DND-41 (cell line): ENCODE results near the gene NEDD4L.
"Not testable (repeated sequence)": the region's sequence is repeated elsewhere in the genome, so short reads cannot be mapped to it uniquely, and the experiment has no call there.

Experiments used
- ATAC-seq: fragments of 200-7000 bp; cut with Tn5 transposase; 3 replicates; pipeline ENCODE4 v1.9.1; 2021; ENCODE audit warnings: low read depth; ENCODE audit not compliant: insufficient read depth
- DNase-seq: peaks from one replicate; pipeline ENCODE4 v3.0.0-alpha.2; 2020
- H2AFZ ChIP-seq: 2 replicates; pipeline ENCODE4 v1.6.0; 2012; ENCODE audit warnings: low read depth, low read length
- H3K27ac ChIP-seq: 2 replicates; pipeline ENCODE4 v1.5.1; 2012; ENCODE audit warnings: low read length, inconsistent platforms
- H3K27me3 ChIP-seq: fragments of 200-600 bp; sonication (generic); 2 replicates; pipeline ENCODE4 v1.6.0; 2012; ENCODE audit warnings: low read length, mild to moderate bottlenecking, inconsistent platforms; ENCODE audit not compliant: insufficient read depth, poor library complexity
- H3K36me3 ChIP-seq: 2 replicates; pipeline ENCODE4 v1.5.1; 2012; ENCODE audit warnings: low read length, inconsistent platforms; ENCODE audit not compliant: insufficient read depth
- H3K4me1 ChIP-seq: 2 replicates; pipeline ENCODE4 v1.5.1; 2012; ENCODE audit warnings: mild to moderate bottlenecking, low read length; ENCODE audit not compliant: insufficient read depth
- H3K4me2 ChIP-seq: 2 replicates; pipeline ENCODE4 v1.6.0; 2012; ENCODE audit warnings: mild to moderate bottlenecking, moderate library complexity, low read length, inconsistent platforms; ENCODE audit not compliant: insufficient read depth
- H3K4me3 ChIP-seq, 2 experiments: fragments of 200-600 bp in 1 of 2; shearing (Covaris generic) in 1 of 2; 2 replicates each; pipeline ENCODE4 v1.5.1; 2012 to 2016; ENCODE audit warnings: inconsistent platforms in 2 of 2, low read length in 2 of 2, mild to moderate bottlenecking in 2 of 2, low read depth in 1 of 2, moderate library complexity in 1 of 2
- H3K79me2 ChIP-seq: 2 replicates; pipeline ENCODE4 v1.6.0; 2012; ENCODE audit warnings: low read length, inconsistent platforms; ENCODE audit not compliant: insufficient read depth
- H3K9ac ChIP-seq: 2 replicates; pipeline ENCODE4 v1.6.0; 2012; ENCODE audit warnings: low read depth, mild to moderate bottlenecking, inconsistent platforms, low read length, moderate library complexity
- H3K9me3 ChIP-seq: 2 replicates; pipeline ENCODE4 v1.5.1; 2012; ENCODE audit warnings: low read length, moderate library complexity, mild to moderate bottlenecking, inconsistent platforms; ENCODE audit not compliant: insufficient read depth, severe bottlenecking
- H4K20me1 ChIP-seq: 2 replicates; pipeline ENCODE4 v1.6.0; 2012; ENCODE audit warnings: low read length; ENCODE audit not compliant: insufficient read depth
- EZH2 ChIP-seq: IDR thresholded peaks from 3 replicates; pipeline ENCODE4 v1.6.1; 2012; ENCODE audit warnings: borderline replicate concordance, low read depth, mild to moderate bottlenecking, moderate library complexity, low read length, inconsistent platforms; ENCODE audit not compliant: severe bottlenecking
- TF ChIP-seq, protein P1 (sequence below): IDR thresholded peaks from 2 replicates; pipeline ENCODE4 v1.5.1; 2012; ENCODE audit warnings: borderline replicate concordance, low read length, moderate library complexity, mild to moderate bottlenecking; ENCODE audit not compliant: poor library complexity, severe bottlenecking; ENCODE audit errors: extremely low read depth

The NEDD4L gene

DNA sequence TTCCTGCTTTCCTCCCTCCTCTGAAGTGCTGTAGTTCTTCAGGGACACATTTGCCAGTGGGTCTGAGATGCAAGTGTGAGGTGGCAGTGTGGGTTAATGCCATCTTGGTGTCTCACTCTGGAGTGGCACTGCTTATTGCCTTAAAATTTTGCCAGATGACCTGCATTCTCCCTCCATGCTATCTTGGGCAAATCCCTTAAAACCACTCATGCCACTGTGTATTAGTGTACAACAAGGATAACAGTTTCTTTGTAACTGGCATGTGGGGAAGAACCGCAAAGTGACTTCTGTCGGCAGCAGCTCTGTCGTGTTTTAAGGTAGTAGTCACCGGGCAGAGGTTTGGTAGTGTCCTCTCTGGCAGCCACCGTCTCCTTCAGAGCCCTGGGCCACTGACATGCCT is 124.2 kb downstream of the NEDD4L start:
- no peaks in the 10 kb centered on the region for H4K20me1 ChIP-seq
- no peak overlapping the region for H3K4me2 ChIP-seq
- no peak overlapping the region for H2AFZ ChIP-seq
- H3K9me3 ChIP-seq = no peaks in the 10 kb centered on the region
- H3K27me3 ChIP-seq = no peaks in the 10 kb centered on the region
- DNase-seq (no peak), ATAC-seq (no peak)
- no peaks in the 10 kb centered on the region for H3K4me1 ChIP-seq
- no peak overlapping the region for H3K4me3 ChIP-seq
- H3K27ac ChIP-seq = no peak overlapping the region
- no peak overlapping the region for H3K9ac ChIP-seq
- H3K79me2 ChIP-seq = no peaks in the 10 kb centered on the region
- no peaks in the 10 kb centered on the region for H3K36me3 ChIP-seq
- TF ChIP-seq EZH2 = no peak
- TF ChIP-seq, protein P1, sequence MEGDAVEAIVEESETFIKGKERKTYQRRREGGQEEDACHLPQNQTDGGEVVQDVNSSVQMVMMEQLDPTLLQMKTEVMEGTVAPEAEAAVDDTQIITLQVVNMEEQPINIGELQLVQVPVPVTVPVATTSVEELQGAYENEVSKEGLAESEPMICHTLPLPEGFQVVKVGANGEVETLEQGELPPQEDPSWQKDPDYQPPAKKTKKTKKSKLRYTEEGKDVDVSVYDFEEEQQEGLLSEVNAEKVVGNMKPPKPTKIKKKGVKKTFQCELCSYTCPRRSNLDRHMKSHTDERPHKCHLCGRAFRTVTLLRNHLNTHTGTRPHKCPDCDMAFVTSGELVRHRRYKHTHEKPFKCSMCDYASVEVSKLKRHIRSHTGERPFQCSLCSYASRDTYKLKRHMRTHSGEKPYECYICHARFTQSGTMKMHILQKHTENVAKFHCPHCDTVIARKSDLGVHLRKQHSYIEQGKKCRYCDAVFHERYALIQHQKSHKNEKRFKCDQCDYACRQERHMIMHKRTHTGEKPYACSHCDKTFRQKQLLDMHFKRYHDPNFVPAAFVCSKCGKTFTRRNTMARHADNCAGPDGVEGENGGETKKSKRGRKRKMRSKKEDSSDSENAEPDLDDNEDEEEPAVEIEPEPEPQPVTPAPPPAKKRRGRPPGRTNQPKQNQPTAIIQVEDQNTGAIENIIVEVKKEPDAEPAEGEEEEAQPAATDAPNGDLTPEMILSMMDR = no peak

DNA sequence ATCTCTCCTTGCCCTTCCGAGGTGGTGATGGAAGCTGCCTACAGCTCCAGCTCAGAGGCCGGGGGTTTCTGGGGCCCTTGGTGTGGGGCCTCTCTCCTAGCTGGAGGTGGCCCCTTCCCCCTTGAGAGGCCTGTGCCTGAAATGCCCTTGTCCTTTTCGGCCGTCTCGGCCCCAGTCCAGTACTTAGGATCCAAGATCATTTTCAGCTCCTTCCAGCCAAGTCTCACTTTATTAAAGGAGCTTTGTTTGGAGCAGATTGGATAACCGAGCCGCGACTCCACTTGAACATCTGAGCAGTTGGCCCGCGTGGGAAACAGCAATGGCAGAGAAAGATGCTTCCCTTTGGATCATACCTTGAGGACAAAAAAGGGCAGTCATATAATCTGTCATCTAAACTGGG is 125.0 kb downstream of the NEDD4L start:
- Histone ChIP-seq H3K79me2 (no peaks in the 10 kb centered on the region), H4K20me1 (no peaks in the 10 kb centered on the region), H3K27me3 (no peaks in the 10 kb centered on the region), H3K4me2 (no peak overlapping the region), H3K4me1 (no peaks in the 10 kb centered on the region), H2AFZ (no peak overlapping the region), H3K9me3 (no peaks in the 10 kb centered on the region), H3K9ac (no peak overlapping the region), H3K4me3 (no peak overlapping the region), H3K36me3 (no peaks in the 10 kb centered on the region), H3K27ac (no peak overlapping the region)
- no peak for DNase-seq
- ATAC-seq = no peak
- TF ChIP-seq EZH2 = no peak
- TF ChIP-seq, protein P1 = no peak

DNA sequence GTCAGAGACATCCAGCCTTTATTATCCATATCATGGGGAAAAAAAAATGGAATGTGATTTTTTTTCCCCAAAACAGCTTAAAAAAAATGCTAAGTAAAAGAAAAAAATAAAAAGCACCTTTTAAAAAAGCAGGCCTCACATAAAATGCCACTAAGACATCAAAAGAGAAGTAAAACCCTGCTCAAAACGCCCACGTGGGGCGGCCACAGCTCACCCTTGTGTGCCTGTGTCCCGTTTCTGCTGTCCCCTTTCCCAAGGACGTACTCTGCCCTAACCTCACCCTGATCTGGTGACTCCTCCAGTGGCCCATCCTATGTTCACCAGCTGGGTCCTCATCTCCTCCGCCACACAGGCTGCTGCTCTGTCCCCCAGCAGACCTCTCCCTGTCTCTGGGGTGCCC is 125.4 kb downstream of the NEDD4L start:
- no peak for TF ChIP-seq EZH2
- TF ChIP-seq, protein P1 = no peak

DNA sequence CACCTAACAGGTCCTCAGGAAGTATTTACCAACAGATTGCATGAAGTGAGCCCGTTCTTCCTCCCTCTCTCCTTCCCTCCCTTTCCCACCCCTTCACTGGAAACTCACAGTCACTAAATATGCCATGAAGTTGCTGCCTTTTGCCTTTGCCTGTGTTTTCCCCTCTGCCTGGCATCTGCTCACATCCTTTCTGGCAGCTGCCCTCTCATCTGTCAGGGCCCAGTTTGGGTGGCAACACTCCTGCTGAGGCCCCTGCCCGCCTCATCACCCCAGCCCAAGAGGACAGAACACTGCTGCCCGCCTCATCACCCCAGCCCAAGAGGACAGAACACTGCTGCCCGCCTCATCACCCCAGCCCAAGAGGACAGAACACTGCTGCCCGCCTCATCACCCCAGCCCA is 126.0 kb downstream of the NEDD4L start:
- not testable (repeated sequence) for H2AFZ ChIP-seq, H3K9me3 ChIP-seq, H3K79me2 ChIP-seq, DNase-seq, H3K4me3 ChIP-seq, ATAC-seq, H4K20me1 ChIP-seq, H3K4me2 ChIP-seq, H3K36me3 ChIP-seq, H3K4me1 ChIP-seq, H3K9ac ChIP-seq, H3K27ac ChIP-seq, H3K27me3 ChIP-seq

More for the DNA sequence above, 125.4 kb downstream of the NEDD4L start:
- Histone ChIP-seq H3K27me3 (no peaks in the 10 kb centered on the region), H3K9me3 (no peaks in the 10 kb centered on the region), H3K9ac (no peak overlapping the region), H3K4me3 (no peak overlapping the region), H3K4me2 (no peak overlapping the region), H3K27ac (no peak overlapping the region), H3K79me2 (no peaks in the 10 kb centered on the region), H2AFZ (no peak overlapping the region), H3K4me1 (no peaks in the 10 kb centered on the region), H3K36me3 (no peaks in the 10 kb centered on the region), H4K20me1 (no peaks in the 10 kb centered on the region)
- no peak for DNase-seq
- no peak for ATAC-seq
